ENCODE data around the gene ZNF555. TPM values are rescaled to one million over a fixed set of nuclear protein-coding genes. Genes with fewer than 3 reads are reported as not detected.

Gene ZNF555
- total and polyA plus RNA-seq, 2 donors (not counting 1 experiment from before 2014, with no cell fraction given) = 5.0 to 5.9 TPM

DNA sequence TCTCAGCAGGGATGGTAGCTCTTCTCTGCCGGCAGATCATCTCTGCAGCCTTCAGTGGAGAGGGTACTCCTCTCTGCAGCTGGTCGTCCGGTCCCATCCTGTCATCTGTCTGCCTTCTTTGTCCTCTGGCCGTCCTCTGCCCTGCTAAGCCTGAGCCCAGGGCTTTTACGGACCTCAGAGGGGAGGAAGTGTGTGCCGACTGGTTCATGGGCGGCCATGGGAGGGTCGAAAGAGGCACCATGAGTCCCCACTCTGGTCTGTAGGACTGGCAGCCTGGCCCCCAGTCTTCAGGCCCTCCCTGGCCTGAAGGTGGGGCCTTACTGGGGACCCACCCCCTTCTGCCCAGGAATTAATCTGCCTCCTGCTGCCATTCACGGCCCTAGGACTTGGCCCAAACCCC lies 17.6 kb upstream of the ZNF555 start:
- H3K79me2 ChIP-seq (ENCODE audit: control insufficient read depth, insufficient read depth, low read length) = no peaks in the 10 kb centered on the region
- no peak overlapping the region for H3K27ac ChIP-seq (ENCODE audit: insufficient read depth, low read length)
- H3K27me3 ChIP-seq (ENCODE audit: control insufficient read depth, insufficient read depth, low read length) = no peaks in the 10 kb centered on the region
- DNase-seq (ENCODE audit: low read depth in 2 of 2) = no peak
- no peak overlapping the region for H3K4me3 ChIP-seq (replicated peaks in 1 of 4; ENCODE audit: control extremely low read depth in 1 of 4, insufficient read depth in 1 of 4, low read depth in 3 of 4, low read length in 4 of 4)
- no peak overlapping the region for H2AFZ ChIP-seq (ENCODE audit: low read length)
- no peak overlapping the region for H3K4me2 ChIP-seq (ENCODE audit: extremely low read depth, insufficient read depth, low read length)
- no peak for TF ChIP-seq EZH2 (IDR thresholded peaks at IDR 0.05; ENCODE audit: low read length, missing control alignments)
- TF ChIP-seq, protein P1, sequence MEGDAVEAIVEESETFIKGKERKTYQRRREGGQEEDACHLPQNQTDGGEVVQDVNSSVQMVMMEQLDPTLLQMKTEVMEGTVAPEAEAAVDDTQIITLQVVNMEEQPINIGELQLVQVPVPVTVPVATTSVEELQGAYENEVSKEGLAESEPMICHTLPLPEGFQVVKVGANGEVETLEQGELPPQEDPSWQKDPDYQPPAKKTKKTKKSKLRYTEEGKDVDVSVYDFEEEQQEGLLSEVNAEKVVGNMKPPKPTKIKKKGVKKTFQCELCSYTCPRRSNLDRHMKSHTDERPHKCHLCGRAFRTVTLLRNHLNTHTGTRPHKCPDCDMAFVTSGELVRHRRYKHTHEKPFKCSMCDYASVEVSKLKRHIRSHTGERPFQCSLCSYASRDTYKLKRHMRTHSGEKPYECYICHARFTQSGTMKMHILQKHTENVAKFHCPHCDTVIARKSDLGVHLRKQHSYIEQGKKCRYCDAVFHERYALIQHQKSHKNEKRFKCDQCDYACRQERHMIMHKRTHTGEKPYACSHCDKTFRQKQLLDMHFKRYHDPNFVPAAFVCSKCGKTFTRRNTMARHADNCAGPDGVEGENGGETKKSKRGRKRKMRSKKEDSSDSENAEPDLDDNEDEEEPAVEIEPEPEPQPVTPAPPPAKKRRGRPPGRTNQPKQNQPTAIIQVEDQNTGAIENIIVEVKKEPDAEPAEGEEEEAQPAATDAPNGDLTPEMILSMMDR (conservative IDR thresholded peaks at IDR 0.05 in 1 of 2, IDR thresholded peaks at IDR 0.05 in 1 of 2; ENCODE audit: low read depth in 1 of 2, low read length in 2 of 2) = no peak
- H3K36me3 ChIP-seq (ENCODE audit: control insufficient read depth, insufficient read depth, low read length) = no peaks in the 10 kb centered on the region
- no peaks in the 10 kb centered on the region for H3K9me3 ChIP-seq (ENCODE audit: control insufficient read depth, insufficient read depth, low read depth, low read length)
- H3K9ac ChIP-seq (ENCODE audit: insufficient read depth, low read length) = no peak overlapping the region
- no peaks in the 10 kb centered on the region for H4K20me1 ChIP-seq (ENCODE audit: control insufficient read depth, extremely low read depth, insufficient read depth, low read length)
- H3K4me1 ChIP-seq (ENCODE audit: control insufficient read depth, extremely low read depth, insufficient read depth, low read length) = no peaks in the 10 kb centered on the region

DNA sequence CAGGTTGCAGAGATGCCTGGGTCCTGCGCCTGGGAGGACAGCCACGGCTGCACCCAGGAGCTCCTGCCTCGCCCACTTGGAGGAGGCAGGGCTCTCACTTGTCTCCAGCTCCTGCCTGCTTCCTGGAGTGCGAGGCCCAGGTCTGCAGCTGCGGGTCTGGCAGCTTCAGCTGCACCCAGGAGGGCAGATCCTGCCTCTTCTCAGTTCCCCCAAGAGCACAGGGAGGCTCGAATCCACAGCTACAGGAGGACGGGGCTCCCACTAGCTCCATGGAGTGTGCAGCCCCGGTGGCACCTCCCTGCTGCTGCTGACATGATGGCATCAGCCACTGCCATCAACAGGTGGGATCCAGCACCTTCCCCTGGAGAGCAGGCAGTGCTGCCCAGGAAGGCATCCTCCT lies 17.1 kb upstream of the ZNF555 start:
- Histone ChIP-seq H3K36me3 (ENCODE audit: control insufficient read depth, insufficient read depth, low read length) (no peaks in the 10 kb centered on the region), H3K79me2 (ENCODE audit: control insufficient read depth, insufficient read depth, low read length) (no peaks in the 10 kb centered on the region), H3K4me2 (ENCODE audit: extremely low read depth, insufficient read depth, low read length) (no peak overlapping the region), H2AFZ (ENCODE audit: low read length) (no peak overlapping the region), H3K4me1 (ENCODE audit: control insufficient read depth, extremely low read depth, insufficient read depth, low read length) (no peaks in the 10 kb centered on the region), H4K20me1 (ENCODE audit: control insufficient read depth, extremely low read depth, insufficient read depth, low read length) (no peaks in the 10 kb centered on the region), H3K4me3 (replicated peaks in 1 of 4; ENCODE audit: control extremely low read depth in 1 of 4, insufficient read depth in 1 of 4, low read depth in 3 of 4, low read length in 4 of 4) (no peak overlapping the region), H3K9me3 (ENCODE audit: control insufficient read depth, insufficient read depth, low read depth, low read length) (no peaks in the 10 kb centered on the region), H3K27ac (ENCODE audit: insufficient read depth, low read length) (no peak overlapping the region), H3K27me3 (ENCODE audit: control insufficient read depth, insufficient read depth, low read length) (no peaks in the 10 kb centered on the region), H3K9ac (ENCODE audit: insufficient read depth, low read length) (no peak overlapping the region)
- TF ChIP-seq, protein P1 (conservative IDR thresholded peaks at IDR 0.05 in 1 of 2, IDR thresholded peaks at IDR 0.05 in 1 of 2; ENCODE audit: low read depth in 1 of 2, low read length in 2 of 2) = no peak
- no peak for TF ChIP-seq EZH2 (IDR thresholded peaks at IDR 0.05; ENCODE audit: low read length, missing control alignments)
- DNase-seq (ENCODE audit: low read depth in 2 of 2) = no peak

DNA sequence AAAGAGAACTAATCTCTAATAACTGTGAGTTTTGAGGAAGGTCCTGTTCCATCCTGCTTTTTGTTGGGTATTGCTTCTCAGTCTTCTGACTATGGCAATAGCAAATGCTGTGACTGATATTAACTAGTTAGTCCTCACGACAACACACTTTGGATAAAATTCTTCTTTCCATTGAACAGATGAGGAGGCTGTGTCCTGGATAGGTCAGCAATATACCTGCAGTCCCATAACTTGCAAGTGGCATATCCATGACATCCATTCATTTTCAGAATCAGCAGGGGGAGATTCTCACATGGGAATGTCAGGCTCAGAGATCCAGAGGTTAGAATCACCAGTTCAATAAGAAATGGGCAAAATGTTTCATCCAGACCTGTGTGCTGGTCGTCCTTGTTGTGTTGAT lies 14.3 kb upstream of the ZNF555 start:
- Histone ChIP-seq H3K4me3 (replicated peaks in 1 of 4; ENCODE audit: control extremely low read depth in 1 of 4, insufficient read depth in 1 of 4, low read depth in 3 of 4, low read length in 4 of 4) (no peak overlapping the region), H3K36me3 (ENCODE audit: control insufficient read depth, insufficient read depth, low read length) (no peaks in the 10 kb centered on the region), H3K9ac (ENCODE audit: insufficient read depth, low read length) (no peak overlapping the region), H3K27ac (ENCODE audit: insufficient read depth, low read length) (no peak overlapping the region), H3K27me3 (ENCODE audit: control insufficient read depth, insufficient read depth, low read length) (no peaks in the 10 kb centered on the region), H4K20me1 (ENCODE audit: control insufficient read depth, extremely low read depth, insufficient read depth, low read length) (no peaks in the 10 kb centered on the region), H3K4me1 (ENCODE audit: control insufficient read depth, extremely low read depth, insufficient read depth, low read length) (no peaks in the 10 kb centered on the region), H3K79me2 (ENCODE audit: control insufficient read depth, insufficient read depth, low read length) (no peaks in the 10 kb centered on the region), H3K9me3 (ENCODE audit: control insufficient read depth, insufficient read depth, low read depth, low read length) (no peaks in the 10 kb centered on the region), H2AFZ (ENCODE audit: low read length) (no peak overlapping the region), H3K4me2 (ENCODE audit: extremely low read depth, insufficient read depth, low read length) (no peak overlapping the region)
- TF ChIP-seq, protein P1 (conservative IDR thresholded peaks at IDR 0.05 in 1 of 2, IDR thresholded peaks at IDR 0.05 in 1 of 2; ENCODE audit: low read depth in 1 of 2, low read length in 2 of 2) = no peak
- TF ChIP-seq EZH2 (IDR thresholded peaks at IDR 0.05; ENCODE audit: low read length, missing control alignments) = no peak
- no peak for DNase-seq (ENCODE audit: low read depth in 2 of 2)

Data from fibroblast of lung (primary cell).